K562 (cell line): Measurements from ENCODE around the gene SGPL1. TPM values are rescaled to one million over a fixed set of nuclear protein-coding genes. Genes with fewer than 3 reads are reported as not detected.

Experiments used
- ATAC-seq: fragments of 200-7000 bp; cut with Tn5 transposase; 3 replicates; pipeline ENCODE4 v1.9.1; 2020; ENCODE audit warnings: moderate library complexity
- BruUV-seq: library from RNA; stranded (reverse); fragments of 400-500 nt; replicated peaks from 2 replicates; lab custom pipeline; 2021; lab: Mats Ljungman, UMichigan
- CTCF ChIA-PET: fragments of 300-600 bp; formaldehyde crosslinking; extraction: SDS; loops from one replicate; lab custom pipeline; 2021; ENCODE audit warnings: low intra/inter-chr PET ratio; lab: Yijun Ruan, JAX
- POLR2A ChIA-PET: fragments of 300-600, 350-650 bp; sonication (Branson Sonifier 250); formaldehyde crosslinking; extraction: SDS; loops from one replicate; lab custom pipeline; 2021; ENCODE audit warnings: antibody characterized with exemption, inconsistent platforms; lab: Yijun Ruan, JAX
- DNase-seq, 4 experiments: peaks; one replicate each; pipeline versions ENCODE4 v3.0.0 to v3.0.0-alpha.2; 2011 to 2018; ENCODE audit warnings: low spot score in 3 of 4, mixed read lengths in 3 of 4; ENCODE audit errors: extremely low read depth in 1 of 4
- FAIRE-seq: peaks from 2 replicates; lab custom pipeline; 2011; peaks lifted over from hg19 to GRCh38; lab: Jason Lieb, UNC
- H2AFZ ChIP-seq: 2 replicates; pipeline ENCODE4 v1.6.0; 2011; ENCODE audit warnings: low read depth, low read length, control low read depth, inconsistent platforms
- H3K27ac ChIP-seq: fragments of 200-600 bp; 3 replicates; pipeline ENCODE4 v1.8.0; 2011; ENCODE audit warnings: low read depth, mild to moderate bottlenecking, control low read depth, inconsistent platforms, low read length, moderate library complexity, mixed read lengths; ENCODE audit errors: extremely low read depth
- H3K27me3 ChIP-seq, 2 experiments: fragments of 300-600 bp in 1 of 2; 2 replicates in 1 of 2; 3 replicates in 1 of 2; pipeline versions ENCODE4 v1.6.0 to v1.8.0; 2011; ENCODE audit warnings: inconsistent platforms in 2 of 2, low read length in 2 of 2, mild to moderate bottlenecking in 1 of 2, mixed read lengths in 1 of 2, moderate library complexity in 1 of 2; ENCODE audit not compliant: control insufficient read depth in 2 of 2, insufficient read depth in 2 of 2
- H3K36me3 ChIP-seq: fragments of 300-600 bp; 3 replicates; pipeline ENCODE4 v1.8.0; 2011; ENCODE audit warnings: mild to moderate bottlenecking, low read length, inconsistent platforms; ENCODE audit not compliant: control insufficient read depth, insufficient read depth
- H3K4me1 ChIP-seq, 2 experiments: fragments of 200-600 bp in 1 of 2; replicated peaks in 1 of 2; 2 replicates in 1 of 2; 3 replicates in 1 of 2; pipeline versions ENCODE4 v1.5.1 to v1.8.0; 2011; ENCODE audit warnings: inconsistent platforms in 2 of 2, low read length in 2 of 2, mild to moderate bottlenecking in 1 of 2, mixed read lengths in 1 of 2, moderate library complexity in 1 of 2; ENCODE audit not compliant: control insufficient read depth in 2 of 2, insufficient read depth in 2 of 2
- H3K4me2 ChIP-seq: 2 replicates; pipeline ENCODE4 v1.6.1; 2011; ENCODE audit warnings: low read length, control low read depth, inconsistent platforms, mixed read lengths; ENCODE audit not compliant: insufficient read depth
- H3K4me3 ChIP-seq: fragments of 200-600 bp; sonication (generic), shearing (Covaris generic); 2 replicates; pipeline ENCODE4 v1.5.1; 2016; ENCODE audit warnings: control low read depth, inconsistent platforms
- H3K79me2 ChIP-seq: fragments of 200-600 bp; 3 replicates; pipeline ENCODE4 v1.8.0; 2011; ENCODE audit warnings: low read length, inconsistent platforms; ENCODE audit not compliant: control insufficient read depth, insufficient read depth
- H3K9ac ChIP-seq, 2 experiments: 2 replicates each; pipeline versions ENCODE4 v1.6.0 to v1.6.1; 2011; ENCODE audit warnings: low read depth in 2 of 2, low read length in 2 of 2, control low read depth in 1 of 2, inconsistent platforms in 1 of 2, mild to moderate bottlenecking in 1 of 2, mixed read lengths in 1 of 2; ENCODE audit not compliant: insufficient read depth in 1 of 2
- H3K9me1 ChIP-seq: one replicate; pipeline ENCODE4 v1.6.0; 2011; ENCODE audit warnings: inconsistent platforms, mild to moderate bottlenecking, low read length, moderate library complexity; ENCODE audit not compliant: control insufficient read depth, insufficient read depth
- H3K9me3 ChIP-seq: replicated peaks from 2 replicates; pipeline ENCODE4 v1.5.1; 2011; ENCODE audit warnings: low read depth, low read length, inconsistent platforms; ENCODE audit not compliant: control insufficient read depth, insufficient read depth
- H4K20me1 ChIP-seq: replicated peaks from 2 replicates; pipeline ENCODE4 v1.6.1; 2011; ENCODE audit warnings: low read length, inconsistent platforms, mixed read lengths; ENCODE audit not compliant: control insufficient read depth, insufficient read depth
- CEBPB ChIP-seq: fragments of 450-650 bp; IDR thresholded peaks from 2 replicates; pipeline ENCODE4 v1.6.1; 2016; ENCODE audit warnings: missing genetic modification characterization, missing compliant biosample characterization
- PHF20 ChIP-seq: fragments of 450-650 bp; IDR thresholded peaks from 2 replicates; pipeline ENCODE4 v1.6.1; 2018; ENCODE audit not compliant: partially characterized antibody
- SIRT6 ChIP-seq: IDR thresholded peaks from one replicate; pipeline ENCODE4 v1.6.1; 2012; ENCODE audit warnings: low read depth, mild to moderate bottlenecking, control low read depth, inconsistent platforms, low read length, moderate library complexity
- ZNF174 ChIP-seq: fragments of 250-450 bp; sonication (Bioruptor Pico); IDR thresholded peaks from 2 replicates; pipeline ENCODE4 v1.4.0; 2020; ENCODE audit warnings: mild to moderate bottlenecking
- ZNF318 ChIP-seq, 2 experiments: fragments of 450-650 bp; IDR thresholded peaks; 2 replicates each; pipeline ENCODE4 v1.6.1; 2016; ENCODE audit warnings: mild to moderate bottlenecking in 2 of 2, borderline replicate concordance in 1 of 2, low read depth in 1 of 2, moderate library complexity in 1 of 2
- WGBS: fragments of 100-300 bp; shearing (Covaris generic); methylation state at CpG from one replicate; pipeline ENCODE4 v1.1.6; 2016; ENCODE audit warnings: low coverage, mixed read lengths; ENCODE audit not compliant: insufficient coverage; ENCODE audit errors: missing lambda C conversion rate; 5-methylcytosine and 5-hydroxymethylcytosine counted together
- in situ Hi-C: fragments of 300-500 bp; cut with MboI; formaldehyde crosslinking; loops from 4 replicates; pipeline ENCODE4 v1.15.0; 2018; ENCODE audit warnings: inconsistent platforms, mixed read lengths
- intact Hi-C: fragments of 100-400 bp; cut with micrococcal nuclease; formaldehyde crosslinking; loops from 2 replicates; pipeline ENCODE4 v1.14.2; 2022
- polyA plus RNA-seq, 8 experiments: library from polyadenylated mRNA; depleted of rRNA in 4 of 8; stranded (reverse) in 5 of 8; unstranded in 3 of 8; fragments of >200 nt; fragmentation: Nextera tagmentation in 2 of 8; fragmentation: Illumina TruSeq in 1 of 8; extraction: Ambion mirVana in 2 of 8; extraction: Trizol in 1 of 8; gene quantifications; 2 replicates each; pipeline versions ENCODE4 v1.2.1 to v1.2.3, GENCODE V29; 2011 to 2014; ENCODE audit warnings: inconsistent platforms in 1 of 8, missing spikeins in 1 of 8
- total RNA-seq, 7 experiments: library from RNA; depleted of rRNA in 6 of 7; stranded (reverse); fragments of >200 nt in 6 of 7; fragmentation: Illumina TruSeq in 2 of 7; extraction: Trizol in 2 of 7; gene quantifications; 2 replicates each; pipeline versions ENCODE4 v1.2.1 to v1.2.3, GENCODE V29; 2011 to 2021; ENCODE audit warnings: low replicate concordance in 1 of 7
- TF ChIP-seq, protein P1 (sequence below), 2 experiments: IDR thresholded peaks; 2 replicates each; pipeline ENCODE4 v1.6.1; 2011; ENCODE audit warnings: borderline replicate concordance in 1 of 2, control low read depth in 1 of 2, low read depth in 1 of 2, low read length in 1 of 2, mild to moderate bottlenecking in 1 of 2, mixed read lengths in 1 of 2, moderate library complexity in 1 of 2; ENCODE audit not compliant: insufficient read depth in 1 of 2, insufficient read length in 1 of 2, poor library complexity in 1 of 2, severe bottlenecking in 1 of 2; ENCODE audit errors: extremely low read depth in 1 of 2

The SGPL1 gene
- total and polyA plus RNA-seq, 9 of the 15 experiments (the other 6 are each of a cell fraction or from before 2014, with no cell fraction given) = 6.0 to 18.0 (median 8.7) TPM

- Histone ChIP-seq H3K27ac (no peak overlapping the region), H3K27me3 (no peaks in the 10 kb centered on the region), H2AFZ (peak overlapping the region; percentile 37; the same call in 1 of the 2 replicates), H3K4me2 (no peak overlapping the region), H4K20me1 (no peaks in the 10 kb centered on the region), H3K79me2 (no peaks in the 10 kb centered on the region), H3K4me1 (peaks cover 6 to 10% of the 10 kb centered on the region in 2 experiments; a peak in 3 of 5 replicates), H3K9me1 (no peaks in the 10 kb centered on the region), H3K36me3 (no peaks in the 10 kb centered on the region), H3K9me3 (no peaks in the 10 kb centered on the region), H3K9ac (no peak overlapping the region), H3K4me3 (no peak overlapping the region)
- ATAC-seq (no peak), DNase-seq (no peak), FAIRE-seq (peak; percentile 42)
- intact Hi-C loops (no loop called here), in situ Hi-C loops (no loop called here)
- no peak for TF ChIP-seq ZNF318 (IDR thresholded peaks at IDR 0.05; ENCODE audit: borderline replicate concordance in 1 of 2, low read depth in 1 of 2)
- no peak for TF ChIP-seq PHF20
- no peak for TF ChIP-seq ZNF174 (CRISPR knock-in tag)
- peak; percentile 82 for TF ChIP-seq CEBPB (tag)
- TF ChIP-seq SIRT6 = no peak
- TF ChIP-seq, protein P1, sequence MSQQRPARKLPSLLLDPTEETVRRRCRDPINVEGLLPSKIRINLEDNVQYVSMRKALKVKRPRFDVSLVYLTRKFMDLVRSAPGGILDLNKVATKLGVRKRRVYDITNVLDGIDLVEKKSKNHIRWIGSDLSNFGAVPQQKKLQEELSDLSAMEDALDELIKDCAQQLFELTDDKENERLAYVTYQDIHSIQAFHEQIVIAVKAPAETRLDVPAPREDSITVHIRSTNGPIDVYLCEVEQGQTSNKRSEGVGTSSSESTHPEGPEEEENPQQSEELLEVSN (IDR thresholded peaks at IDR 0.05; ENCODE audit: borderline replicate concordance in 1 of 2, extremely low read depth in 1 of 2, insufficient read depth in 1 of 2, insufficient read length in 1 of 2, low read depth in 1 of 2, low read length in 1 of 2, poor library complexity in 1 of 2, severe bottlenecking in 1 of 2) = no peak
- no TSS peak for BruUV-seq
- 41% methylated on average over 5 of the region's 5 CpGs for WGBS
- ChIA-PET POLR2A (interaction anchor here (1.5 kb wide), 1 partner anchor 44 kb away, joined by 3 read pairs; no protein-coding TSS in a partner anchor), CTCF (no interaction called here)
These were observed 16.6 kb upstream of the SGPL1 start for GRCh38 chr10:70799124-70799523.
